Bladder microvascular endothelial cell (primary cell): ENCODE results near the gene CASP8. TPM values are rescaled to one million over a fixed set of nuclear protein-coding genes. Genes with fewer than 3 reads are reported as not detected.

Experiments used
- total RNA-seq: library from RNA; depleted of rRNA; stranded (reverse); fragments of >200 nt; gene quantifications from 2 replicates; pipeline ENCODE4 v1.2.3, GENCODE V29; 2014

CASP8 gene
- total RNA-seq: 9.6 and 11.0 TPM in 2 replicates

DNA sequence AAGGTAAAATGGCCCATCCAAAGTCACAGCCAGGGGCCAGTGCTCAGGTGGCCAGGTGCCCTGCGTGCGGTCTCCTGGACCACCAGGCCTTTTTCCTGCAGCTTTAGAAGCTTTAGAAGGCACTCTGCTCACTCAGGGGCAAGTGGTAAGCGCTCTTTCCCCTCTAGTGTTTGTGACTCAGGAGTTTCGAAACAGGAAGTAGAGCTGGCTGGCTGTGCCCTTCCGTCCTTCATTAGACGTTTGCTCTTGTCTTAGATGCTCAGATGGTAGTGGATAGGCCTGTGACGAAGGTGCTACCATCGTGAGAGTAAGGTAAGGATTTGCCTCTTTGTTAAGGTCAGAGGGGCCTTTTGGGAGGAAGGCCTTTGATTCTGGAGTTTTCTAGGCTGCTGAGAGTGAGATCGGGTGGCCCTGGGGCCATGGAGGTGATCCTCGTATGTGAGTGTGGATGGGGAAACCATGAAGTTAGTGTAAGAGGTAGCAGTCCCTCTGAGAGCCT lies at the start of gene CASP8:
Gene CASP8 (plus strand): TSS at position 235 of the 499 bp plus-strand sequence. CDS start 5,951 bp downstream, outside the sequence.

Other genes starting within 250 kb of the CASP8 start
- 9.4 and 18.9 TPM in 2 replicates for gene HYCC2, start 188.9 kb upstream of the CASP8 start, total RNA-seq
- gene NDUFB3, start 188.5 kb upstream of the CASP8 start, total RNA-seq: 98.4 and 108 TPM in 2 replicates
- gene CFLAR, start 144.4 kb upstream of the CASP8 start, total RNA-seq: 173 and 330 TPM in 2 replicates
- gene CASP10, start 77.4 kb upstream of the CASP8 start, total RNA-seq: 59.7 and 68.0 TPM in 2 replicates
- gene FLACC1, start 96.8 kb downstream of the CASP8 start, total RNA-seq: 0.49 and 1.3 TPM in 2 replicates
- 28.3 and 47.5 TPM in 2 replicates for gene TRAK2, start 190.9 kb downstream of the CASP8 start, total RNA-seq
- gene STRADB, start 191.2 kb downstream of the CASP8 start, total RNA-seq: 15.9 and 21.1 TPM in 2 replicates